Measurements from ENCODE around the gene NRXN3. TPM values are rescaled to one million over a fixed set of nuclear protein-coding genes. Genes with fewer than 3 reads are reported as not detected.

NRXN3 gene
- polyA plus RNA-seq, 3 donors, result 6.1 to 7.8 (median 6.4) TPM

DNA sequence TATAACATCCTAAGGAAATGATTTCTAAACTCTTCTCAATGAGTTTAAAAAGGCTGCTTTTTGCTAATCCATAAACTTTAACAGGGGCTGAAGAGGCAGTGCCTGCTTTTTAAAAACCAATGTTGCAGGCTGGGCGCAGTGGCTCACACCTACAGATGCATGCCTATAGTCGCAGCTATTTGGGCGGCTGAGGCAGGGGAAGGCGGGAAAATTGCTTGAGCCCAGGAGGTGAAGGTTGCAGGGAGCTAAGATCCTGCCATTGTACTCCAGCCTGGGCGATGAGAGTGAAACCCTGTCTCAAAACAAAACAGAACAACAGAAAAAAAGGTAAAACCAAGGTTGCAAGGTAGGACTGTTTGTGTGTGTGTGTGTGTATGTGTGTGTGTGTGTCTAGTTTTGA, 1509.9 kb downstream of the NRXN3 start:
- DNase-seq, result no peak

GRCh38 chr14:79686196-79686595, 1516.0 kb downstream of the NRXN3 start:
- DNase-seq, result no peak

- no peak for DNase-seq
These were observed 1520.8 kb downstream of the NRXN3 start for GRCh38 chr14:79690960-79691359.

GRCh38 chr14:79693935-79694334, 1523.8 kb downstream of the NRXN3 start:
- DNase-seq, result no peak

- no peak for DNase-seq
These were observed 1525.1 kb downstream of the NRXN3 start for GRCh38 chr14:79695307-79695706.

GRCh38 chr14:79698298-79698711, 1528.1 kb downstream of the NRXN3 start:
- peak; percentile 88 for DNase-seq

GRCh38 chr14:79699206-79699605, 1529.0 kb downstream of the NRXN3 start:
- DNase-seq, result no peak

DNA sequence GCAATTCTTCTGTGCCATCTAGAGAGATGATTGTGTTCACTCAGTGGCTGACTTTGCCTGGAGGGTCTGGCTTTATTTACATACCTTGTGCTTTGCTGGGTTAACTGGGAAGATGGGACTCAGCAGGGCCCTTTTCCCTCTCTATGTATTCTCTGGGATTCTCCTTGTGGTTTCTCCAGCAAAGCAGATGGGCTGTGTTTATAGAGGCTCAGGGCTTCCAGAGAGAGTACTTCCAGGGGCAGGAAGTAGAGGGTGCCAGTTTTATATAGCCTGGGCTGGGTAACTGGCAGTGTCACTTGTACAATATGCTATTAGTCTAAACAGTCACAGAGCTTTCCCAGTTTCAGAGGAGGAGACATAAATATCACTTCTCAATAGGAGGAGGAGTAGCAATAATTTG, 1531.2 kb downstream of the NRXN3 start:
- DNase-seq, result no peak

GRCh38 chr14:79702197-79702596, 1532.0 kb downstream of the NRXN3 start:
- no peak for DNase-seq

- DNase-seq, result no peak
These were observed 1533.0 kb downstream of the NRXN3 start for GRCh38 chr14:79703209-79703608.

DNA sequence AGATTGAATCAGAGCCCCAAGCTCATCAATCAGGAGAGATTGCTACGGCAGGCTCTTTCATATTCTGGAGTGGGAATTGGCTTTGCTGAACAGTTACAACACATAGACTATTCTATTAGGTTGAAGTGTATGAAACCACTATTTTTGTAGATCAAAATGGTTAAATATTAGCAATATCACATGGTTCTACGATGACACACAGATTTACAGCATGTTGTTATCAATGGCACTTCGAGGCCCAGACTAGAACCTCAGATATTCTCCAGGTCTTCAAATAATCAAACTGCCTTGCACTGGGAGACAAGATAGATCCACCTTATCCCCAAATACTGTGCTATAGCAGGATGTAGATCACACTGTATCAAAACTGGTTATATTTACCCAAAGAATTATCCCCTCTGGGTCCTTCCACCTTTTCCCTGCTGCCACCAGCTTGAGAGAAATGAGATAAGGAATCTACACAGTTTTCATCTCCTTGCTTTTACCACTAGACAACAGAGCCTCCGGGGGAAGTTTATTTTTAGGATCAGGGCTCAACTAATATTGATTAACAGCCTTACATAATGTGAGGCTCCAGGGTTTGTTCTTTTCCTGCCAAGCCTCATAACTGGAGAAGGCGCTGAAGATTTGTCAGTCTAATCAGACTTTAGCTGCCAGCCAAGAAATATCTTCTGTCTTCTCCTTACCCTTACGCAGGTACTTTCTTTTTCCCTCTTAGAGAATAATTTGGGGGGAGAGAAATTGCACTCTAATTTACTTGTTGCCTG, 1534.1 kb downstream of the NRXN3 start:
- DNase-seq, result no peak

DNA sequence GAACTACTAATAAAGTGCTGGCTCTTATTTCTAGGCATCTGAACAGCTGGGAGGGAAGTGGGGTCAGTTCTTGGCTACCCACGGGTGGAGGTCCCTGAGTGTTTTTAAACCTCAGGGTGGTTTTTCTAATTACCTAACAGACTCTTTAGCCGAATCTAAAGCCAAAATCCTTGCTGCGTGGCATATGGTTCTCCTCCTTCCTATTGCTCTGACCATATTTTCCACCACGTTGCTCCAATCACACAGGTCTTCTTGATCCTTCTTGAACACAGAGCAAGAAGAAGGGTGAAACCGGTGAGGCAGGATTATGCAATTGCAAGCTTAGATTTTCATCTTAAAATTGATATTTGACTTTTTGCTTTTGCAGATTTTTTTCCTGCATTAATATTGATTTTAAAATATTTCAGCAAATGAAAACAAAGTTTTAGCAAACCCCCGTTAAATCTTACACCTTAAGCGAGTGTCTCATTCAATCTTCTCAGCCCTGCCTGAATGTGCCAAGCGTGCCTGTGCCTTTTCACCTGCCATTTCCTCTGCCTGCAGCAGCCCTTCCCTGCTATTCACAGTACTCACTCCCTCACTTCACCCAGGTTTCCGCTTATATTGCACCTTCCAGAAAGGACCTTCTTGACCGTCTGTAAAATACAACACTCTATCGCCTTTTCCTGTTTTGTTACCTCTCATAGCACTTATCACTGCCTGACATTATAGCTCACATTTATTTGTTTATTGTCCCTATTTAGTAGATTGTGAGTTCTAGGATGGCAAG, 1535.1 kb downstream of the NRXN3 start:
- DNase-seq, result no peak

DNA sequence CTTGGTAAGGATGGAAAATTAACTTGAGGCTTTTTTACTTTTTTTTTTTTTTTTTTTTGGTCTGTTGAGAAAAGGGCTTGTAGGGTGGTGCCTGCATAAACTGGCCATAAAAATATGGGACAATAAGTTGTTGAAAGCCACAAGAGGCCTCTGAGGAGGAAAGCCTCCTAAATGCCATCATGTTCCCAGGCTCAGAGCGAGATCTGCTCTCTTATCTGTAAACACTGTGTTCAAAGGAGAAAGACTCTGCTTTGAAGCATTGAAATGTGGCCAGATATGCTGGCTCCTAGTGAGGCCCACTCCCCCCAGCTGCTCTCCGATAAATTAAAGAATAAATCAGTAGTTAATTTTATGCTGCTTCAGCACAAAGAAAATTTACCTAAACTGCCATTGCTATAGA, 1536.2 kb downstream of the NRXN3 start:
- DNase-seq, result no peak

DNA sequence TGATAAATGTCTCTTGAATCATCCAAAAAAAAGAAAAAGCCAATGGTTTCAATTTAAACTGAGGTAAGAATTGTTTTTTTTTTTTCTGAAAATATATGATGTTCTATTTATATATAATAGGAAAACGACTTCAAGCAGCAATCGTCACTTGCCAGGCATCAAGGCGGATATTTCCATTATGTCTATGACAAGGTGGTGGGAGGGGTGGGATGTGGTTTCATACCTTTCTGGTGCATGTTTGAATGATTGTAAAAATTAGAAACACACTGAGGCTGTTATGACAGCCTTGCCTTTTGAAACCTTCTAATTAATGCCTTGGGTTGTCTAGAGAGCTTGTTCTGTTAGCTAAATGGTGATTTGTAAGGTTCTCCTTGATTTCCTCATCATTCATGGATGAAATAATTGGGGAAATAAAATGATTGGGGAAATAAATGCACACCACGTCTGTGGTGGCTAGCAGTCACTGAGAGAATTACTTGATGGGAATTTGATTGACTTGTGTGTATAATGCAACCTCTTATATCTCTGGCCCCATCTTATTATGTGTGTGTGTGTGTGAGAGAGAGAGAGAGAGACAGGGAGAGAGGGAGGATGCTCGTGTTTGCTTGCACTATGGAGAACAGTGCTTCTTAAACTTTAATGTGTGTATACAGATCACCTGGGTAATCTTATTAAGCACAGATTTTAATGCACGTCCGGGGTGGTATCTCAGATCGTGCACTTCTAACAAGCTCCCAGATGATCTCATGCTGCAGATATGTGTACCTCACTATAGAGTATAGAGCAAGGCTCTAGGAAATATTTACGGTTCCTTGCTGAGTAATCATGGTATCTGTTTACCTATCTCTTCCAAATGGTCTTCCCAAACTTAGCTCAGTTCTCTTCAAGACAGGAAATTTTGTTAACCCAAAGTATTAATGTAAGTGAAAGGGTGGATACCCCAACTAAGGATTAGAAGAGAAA, 1538.5 kb downstream of the NRXN3 start:
- no peak for DNase-seq

DNA sequence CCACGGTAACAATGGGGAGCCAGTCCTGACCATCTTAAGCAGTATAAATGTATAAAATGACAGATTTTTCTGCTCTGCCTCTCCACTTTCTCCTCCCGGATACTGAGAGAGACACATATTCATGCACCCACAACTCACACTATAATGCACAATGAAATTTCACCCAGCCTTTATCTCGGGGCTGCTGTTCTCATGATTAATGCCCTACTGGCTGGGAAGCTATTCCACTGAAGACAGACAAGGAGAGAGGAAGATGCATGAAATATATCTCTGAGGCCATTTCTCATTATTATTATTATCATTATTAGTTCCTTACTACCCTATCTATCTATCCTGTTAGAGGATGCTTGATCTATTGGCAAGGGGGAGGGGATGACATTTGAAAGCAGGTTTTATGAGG, 1539.4 kb downstream of the NRXN3 start:
- no peak for DNase-seq

- no peak for DNase-seq
These were observed 1542.3 kb downstream of the NRXN3 start for GRCh38 chr14:79712302-79712950.

GRCh38 chr14:79721399-79722084, 1551.4 kb downstream of the NRXN3 start:
- no peak for DNase-seq

GRCh38 chr14:79724934-79725717, 1555.0 kb downstream of the NRXN3 start:
- no peak for DNase-seq

GRCh38 chr14:79727900-79728299, 1557.7 kb downstream of the NRXN3 start:
- no peak for DNase-seq

GRCh38 chr14:79728331-79728730, 1558.2 kb downstream of the NRXN3 start:
- no peak for DNase-seq
